Endothelial cell of umbilical vein (primary cell): ENCODE data around the gene APP. TPM values are rescaled to one million over a fixed set of nuclear protein-coding genes. Genes with fewer than 3 reads are reported as not detected.

ENCODE experiments used
- BruUV-seq: library from RNA; stranded (reverse); fragments of 400-500 nt; replicated peaks from 2 replicates; lab custom pipeline; 2021; lab: Mats Ljungman, UMichigan
- CTCF ChIA-PET: fragments of 300-600, 350-600 bp; sonication (Branson Sonifier 250); formaldehyde crosslinking; loops from one replicate; lab custom pipeline; 2021; ENCODE audit warnings: antibody characterized with exemption, inconsistent platforms; lab: Charles Lee
- POLR2A ChIA-PET: fragments of 300-600, 350-600 bp; sonication (Branson Sonifier 250); formaldehyde crosslinking; loops from one replicate; lab custom pipeline; 2021; ENCODE audit warnings: antibody characterized with exemption, inconsistent platforms; lab: Charles Lee
- DNase-seq: peaks from one replicate; pipeline ENCODE4 v3.0.0-alpha.2; 2011; ENCODE audit warnings: low read depth, low spot score
- FAIRE-seq: peaks from 2 replicates; lab custom pipeline; 2011; peaks lifted over from hg19 to GRCh38; lab: Jason Lieb, UNC
- H2AFZ ChIP-seq: 2 replicates; pipeline ENCODE4 v1.6.0; 2012; ENCODE audit warnings: low read depth, low read length, control low read depth, inconsistent platforms
- H3K27ac ChIP-seq: 2 replicates; pipeline ENCODE4 v1.5.1; 2011; ENCODE audit warnings: low read depth, mild to moderate bottlenecking, control low read depth, low read length, moderate library complexity; ENCODE audit not compliant: insufficient read depth
- H3K27me3 ChIP-seq, 2 experiments: 2 replicates each; pipeline versions ENCODE4 v1.6.0 to v1.6.1; 2011; ENCODE audit warnings: low read length in 2 of 2, mixed read lengths in 1 of 2; ENCODE audit not compliant: control insufficient read depth in 2 of 2, insufficient read depth in 2 of 2
- H3K36me3 ChIP-seq, 2 experiments: 2 replicates in 1 of 2; 3 replicates in 1 of 2; pipeline ENCODE4 v1.5.1; 2011; ENCODE audit warnings: low read length in 2 of 2, mild to moderate bottlenecking in 1 of 2, moderate library complexity in 1 of 2; ENCODE audit not compliant: control insufficient read depth in 2 of 2, insufficient read depth in 2 of 2; ENCODE audit errors: extremely low read depth in 1 of 2
- H3K4me1 ChIP-seq: 3 replicates; pipeline ENCODE4 v1.5.1; 2011; ENCODE audit warnings: mild to moderate bottlenecking, low read length; ENCODE audit not compliant: control insufficient read depth, insufficient read depth; ENCODE audit errors: extremely low read depth
- H3K4me2 ChIP-seq: 2 replicates; pipeline ENCODE4 v1.6.1; 2011; ENCODE audit warnings: low read length, control low read depth, mixed read lengths; ENCODE audit not compliant: insufficient read depth
- H3K4me3 ChIP-seq, 3 experiments: fragments of 200-600 bp in 1 of 3; sonication (generic), shearing (Covaris generic) in 1 of 3; replicated peaks in 1 of 3; 2 replicates each; pipeline ENCODE4 v1.5.1; 2011 to 2016; ENCODE audit warnings: control low read depth in 3 of 3, low read length in 3 of 3, mild to moderate bottlenecking in 2 of 3, inconsistent platforms in 1 of 3, low read depth in 1 of 3, moderate library complexity in 1 of 3; ENCODE audit not compliant: insufficient read depth in 1 of 3
- H3K79me2 ChIP-seq: 2 replicates; pipeline ENCODE4 v1.6.0; 2012; ENCODE audit warnings: low read length, inconsistent platforms; ENCODE audit not compliant: control insufficient read depth, insufficient read depth
- H3K9ac ChIP-seq: replicated peaks from 2 replicates; pipeline ENCODE3; 2011; ENCODE audit warnings: low read length, control low read depth; ENCODE audit not compliant: insufficient read depth; ENCODE audit errors: extremely low read depth
- H3K9me1 ChIP-seq: replicated peaks from 3 replicates; pipeline ENCODE4 v1.6.0; 2011; ENCODE audit warnings: mild to moderate bottlenecking, low read length; ENCODE audit not compliant: control insufficient read depth, insufficient read depth; ENCODE audit errors: extremely low read depth
- H3K9me3 ChIP-seq: replicated peaks from 2 replicates; pipeline ENCODE4 v1.5.1; 2012; ENCODE audit warnings: low read length, inconsistent platforms; ENCODE audit not compliant: control insufficient read depth, insufficient read depth
- H4K20me1 ChIP-seq: replicated peaks from 2 replicates; pipeline ENCODE3; 2011; ENCODE audit warnings: mild to moderate bottlenecking, low read length; ENCODE audit not compliant: control insufficient read depth, insufficient read depth; ENCODE audit errors: extremely low read depth
- EZH2 ChIP-seq: IDR thresholded peaks from 2 replicates; pipeline ENCODE4 v1.6.1; 2012; ENCODE audit warnings: borderline replicate concordance, low read depth, mild to moderate bottlenecking, moderate library complexity, low read length, inconsistent platforms; ENCODE audit not compliant: severe bottlenecking
- FOS ChIP-seq: IDR thresholded peaks from 2 replicates; pipeline ENCODE4 v1.6.1; 2011; ENCODE audit warnings: mild to moderate bottlenecking, low read length, moderate library complexity, borderline replicate concordance; ENCODE audit not compliant: insufficient read depth
- MYC ChIP-seq: IDR thresholded peaks from one replicate; pipeline ENCODE4 v1.6.1; 2011; ENCODE audit warnings: mild to moderate bottlenecking, low read depth, low read length
- POLR2A ChIP-seq: IDR thresholded peaks from 2 replicates; pipeline ENCODE4 v1.6.1; 2012; ENCODE audit warnings: low read depth, mild to moderate bottlenecking, control low read depth, low read length
- POLR2AphosphoS5 ChIP-seq: IDR thresholded peaks from 2 replicates; pipeline ENCODE4 v1.6.1; 2012; ENCODE audit warnings: low read depth, mild to moderate bottlenecking, control low read depth, low read length, moderate library complexity; ENCODE audit not compliant: insufficient read depth
- dilution Hi-C: fragments of 300-500 bp; cut with MboI; formaldehyde crosslinking; loops from one replicate; pipeline ENCODE4 v1.15.0; 2019; ENCODE audit warnings: low sequenced_read_pairs; ENCODE audit not compliant: extremely low pct_ligation_motif_present
- intact Hi-C: fragments of 100-400 bp; cut with micrococcal nuclease; formaldehyde crosslinking; loops from one replicate; pipeline ENCODE4 v1.10.0; 2022
- polyA plus RNA-seq, 4 experiments: library from polyadenylated mRNA; depleted of rRNA in 3 of 4; stranded (reverse) in 3 of 4; unstranded in 1 of 4; fragments of >200 nt; gene quantifications; 2 replicates each; pipeline versions ENCODE4 v1.2.1 to v1.2.3, GENCODE V29; 2011 to 2012; ENCODE audit warnings: missing spikeins in 1 of 4
- total RNA-seq: library from RNA; stranded (reverse); gene quantifications from 2 replicates; pipeline ENCODE4 v1.2.3, GENCODE V29; 2021
- TF ChIP-seq, protein P1 (sequence below): IDR thresholded peaks from 2 replicates; pipeline ENCODE4 v1.6.1; 2011; ENCODE audit not compliant: insufficient read depth, insufficient read length
- TF ChIP-seq, protein P2 (sequence below), 2 donors: IDR thresholded peaks; 1 replicate in 1 of 2; 2 replicates in 1 of 2; pipeline ENCODE4 v1.5.1; 2011; ENCODE audit warnings: low read length in 2 of 2, mild to moderate bottlenecking in 2 of 2, moderate library complexity in 2 of 2, control low read depth in 1 of 2, inconsistent platforms in 1 of 2, low read depth in 1 of 2; ENCODE audit not compliant: insufficient read depth in 1 of 2; ENCODE audit errors: extremely low read depth in 1 of 2

The APP gene
- total and polyA plus RNA-seq, 2 donors (not counting 3 experiments of a cell fraction or from before 2014, with no cell fraction given) = 914 to 928 TPM

DNA sequence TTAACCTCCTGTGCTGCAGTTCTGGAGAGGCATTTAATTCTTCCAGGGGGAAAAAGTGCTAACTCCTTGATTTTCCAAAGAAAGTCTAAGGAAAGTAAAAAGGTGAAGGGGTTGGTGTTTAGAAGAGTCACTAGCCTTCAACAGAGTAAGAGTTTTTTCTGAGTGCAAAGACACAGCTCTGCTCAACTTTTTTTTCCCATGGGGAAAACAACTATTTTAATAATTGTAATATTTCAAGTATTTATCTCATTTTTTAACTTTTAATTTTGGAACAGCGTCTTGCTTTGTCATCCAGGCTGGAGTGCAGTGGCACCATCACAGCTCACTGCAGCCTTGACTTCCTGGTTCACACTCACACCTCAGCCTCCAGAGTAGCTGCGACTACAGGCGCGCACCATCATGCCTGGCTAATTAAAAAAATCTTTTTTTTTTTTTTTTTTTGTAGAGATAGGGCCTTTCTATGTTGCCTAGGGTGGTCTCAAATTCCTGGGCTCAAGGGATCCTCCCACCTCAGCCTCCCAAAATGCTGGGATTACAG, 202.6 kb downstream of the APP start:
- BruUV-seq = no TSS peak
- dilution Hi-C loops = no loop called here

DNA sequence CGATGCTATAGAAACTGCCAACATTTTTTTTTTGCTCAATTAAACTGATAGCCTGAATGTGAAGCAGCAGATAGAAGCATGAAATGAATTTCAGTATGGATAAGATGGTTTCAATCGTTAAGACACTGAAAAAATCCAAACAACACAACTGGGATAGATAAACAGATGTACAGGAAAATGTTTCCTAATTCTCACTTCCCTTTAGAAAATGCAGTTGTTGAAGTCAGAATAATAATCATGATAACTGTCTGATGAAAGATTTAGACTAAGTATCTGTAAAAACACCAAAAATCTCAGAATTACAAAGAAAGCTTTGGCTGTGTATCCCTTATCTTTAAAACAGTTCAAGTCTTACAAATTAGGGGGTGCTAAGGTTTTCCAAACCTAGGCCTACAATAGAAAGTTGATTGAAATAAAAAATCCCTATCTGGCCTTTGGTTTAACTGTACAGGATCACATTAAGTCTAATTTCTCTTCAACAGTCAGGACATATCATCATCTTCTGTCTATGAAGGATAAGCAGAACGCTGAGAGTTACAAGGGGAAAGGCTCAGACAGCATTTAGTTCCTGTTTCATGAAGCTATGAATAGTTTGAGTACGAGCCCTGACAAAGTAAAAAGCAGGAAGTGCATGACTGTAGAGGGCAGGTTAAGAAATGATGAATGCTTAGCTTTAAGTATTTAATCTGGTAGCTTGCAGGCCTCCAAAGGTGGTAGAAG, 203.2 kb downstream of the APP start:
- dilution Hi-C loops = no loop called here
- Histone ChIP-seq H3K4me2 (peak overlapping the region; percentile 49), H3K27me3 (no peaks in the 10 kb centered on the region), H3K4me1 (peaks cover 50% of the 10 kb centered on the region), H3K9ac (peak overlapping the region; percentile 43), H3K4me3 (no peak overlapping the region), H3K27ac (peak overlapping the region; percentile 67), H4K20me1 (no peaks in the 10 kb centered on the region), H3K9me1 (no peaks in the 10 kb centered on the region), H2AFZ (no peak overlapping the region), H3K79me2 (peaks cover 14% of the 10 kb centered on the region), H3K36me3 (peaks cover 5 to 16% of the 10 kb centered on the region in 2 experiments), H3K9me3 (no peaks in the 10 kb centered on the region)
- ChIA-PET POLR2A (interaction anchor here (0.7 kb wide), 1 partner anchor 24 kb away, joined by 5 read pairs; no protein-coding TSS in a partner anchor), CTCF (interaction anchor here (0.6 to 2.6 kb wide), 9 partner anchors 8 to 203 kb away, joined by 3 to 15 read pairs (median 7); partner anchors contain the start of gene APP)
- TF ChIP-seq EZH2 (no peak), POLR2A (no peak), MYC (no peak), FOS (peak; percentile 16), POLR2AphosphoS5 (peak; percentile 40)
- TF ChIP-seq, protein P1, sequence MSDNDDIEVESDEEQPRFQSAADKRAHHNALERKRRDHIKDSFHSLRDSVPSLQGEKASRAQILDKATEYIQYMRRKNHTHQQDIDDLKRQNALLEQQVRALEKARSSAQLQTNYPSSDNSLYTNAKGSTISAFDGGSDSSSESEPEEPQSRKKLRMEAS = no peak
- TF ChIP-seq, protein P2, sequence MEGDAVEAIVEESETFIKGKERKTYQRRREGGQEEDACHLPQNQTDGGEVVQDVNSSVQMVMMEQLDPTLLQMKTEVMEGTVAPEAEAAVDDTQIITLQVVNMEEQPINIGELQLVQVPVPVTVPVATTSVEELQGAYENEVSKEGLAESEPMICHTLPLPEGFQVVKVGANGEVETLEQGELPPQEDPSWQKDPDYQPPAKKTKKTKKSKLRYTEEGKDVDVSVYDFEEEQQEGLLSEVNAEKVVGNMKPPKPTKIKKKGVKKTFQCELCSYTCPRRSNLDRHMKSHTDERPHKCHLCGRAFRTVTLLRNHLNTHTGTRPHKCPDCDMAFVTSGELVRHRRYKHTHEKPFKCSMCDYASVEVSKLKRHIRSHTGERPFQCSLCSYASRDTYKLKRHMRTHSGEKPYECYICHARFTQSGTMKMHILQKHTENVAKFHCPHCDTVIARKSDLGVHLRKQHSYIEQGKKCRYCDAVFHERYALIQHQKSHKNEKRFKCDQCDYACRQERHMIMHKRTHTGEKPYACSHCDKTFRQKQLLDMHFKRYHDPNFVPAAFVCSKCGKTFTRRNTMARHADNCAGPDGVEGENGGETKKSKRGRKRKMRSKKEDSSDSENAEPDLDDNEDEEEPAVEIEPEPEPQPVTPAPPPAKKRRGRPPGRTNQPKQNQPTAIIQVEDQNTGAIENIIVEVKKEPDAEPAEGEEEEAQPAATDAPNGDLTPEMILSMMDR (IDR thresholded peaks at IDR 0.05; ENCODE audit: extremely low read depth in 1 of 2, insufficient read depth in 1 of 2, low read depth in 1 of 2, low read length in 2 of 2) = no peak
- FAIRE-seq = peak; percentile 76
- peak; percentile 88 for DNase-seq
- intact Hi-C loops = loop anchor here (1.0 kb wide), 1 partner anchor 17 kb away; no protein-coding TSS in a partner anchor
- TSS peak; percentile 3 for BruUV-seq

More for the DNA sequence above, 202.6 kb downstream of the APP start:
- peak overlapping the region; percentile 49 for H3K4me2 ChIP-seq
- H3K79me2 ChIP-seq = peaks cover 14% of the 10 kb centered on the region
- FAIRE-seq = no peak
- no peak overlapping the region for H3K4me3 ChIP-seq
- intact Hi-C loops = loop anchor here (1.0 kb wide), 1 partner anchor 16 kb away; no protein-coding TSS in a partner anchor
- ChIA-PET POLR2A (interaction anchor here (0.7 kb wide), 1 partner anchor 23 kb away, joined by 5 read pairs; no protein-coding TSS in a partner anchor), CTCF (interaction anchor here (0.7 to 2.6 kb wide), 10 partner anchors 9 to 202 kb away, joined by 3 to 15 read pairs (median 6); partner anchors contain the start of gene APP)
- H3K36me3 ChIP-seq = peaks cover 5 to 16% of the 10 kb centered on the region in 2 experiments
- H3K9me1 ChIP-seq = no peaks in the 10 kb centered on the region
- peak overlapping the region; percentile 43 for H3K9ac ChIP-seq
- TF ChIP-seq FOS (peak; percentile 4), EZH2 (no peak)
- H3K27ac ChIP-seq = peak overlapping the region; percentile 67
- no peaks in the 10 kb centered on the region for H3K27me3 ChIP-seq
- peaks cover 44% of the 10 kb centered on the region for H3K4me1 ChIP-seq
- no peaks in the 10 kb centered on the region for H4K20me1 ChIP-seq
- H2AFZ ChIP-seq = no peak overlapping the region
- DNase-seq = no peak
- H3K9me3 ChIP-seq = no peaks in the 10 kb centered on the region
